Fibroblast of the aortic adventitia (primary cell): ENCODE measurements around the gene MICALL2. TPM values are rescaled to one million over a fixed set of nuclear protein-coding genes. Genes with fewer than 3 reads are reported as not detected.

Experiments
- DNase-seq: peaks from one replicate; pipeline ENCODE4 v3.0.0-alpha.2; 2010; ENCODE audit warnings: low read depth
- H3K4me3 ChIP-seq: 2 replicates; pipeline ENCODE4 v1.5.1; 2011; ENCODE audit warnings: low read depth, mild to moderate bottlenecking, control low read depth, low read length, moderate library complexity
- total RNA-seq: library from RNA; depleted of rRNA; stranded (reverse); fragments of >200 nt; gene quantifications from 2 replicates; pipeline ENCODE4 v1.2.3, GENCODE V29; 2012; ENCODE audit warnings: low replicate concordance
- TF ChIP-seq, protein P1 (sequence below): IDR thresholded peaks from 2 replicates; pipeline ENCODE4 v1.5.1; 2011; ENCODE audit warnings: mild to moderate bottlenecking, low read length, control low read depth, inconsistent platforms; ENCODE audit not compliant: insufficient read depth

The MICALL2 gene
- total RNA-seq, 1 donor = 21.5 TPM

DNA sequence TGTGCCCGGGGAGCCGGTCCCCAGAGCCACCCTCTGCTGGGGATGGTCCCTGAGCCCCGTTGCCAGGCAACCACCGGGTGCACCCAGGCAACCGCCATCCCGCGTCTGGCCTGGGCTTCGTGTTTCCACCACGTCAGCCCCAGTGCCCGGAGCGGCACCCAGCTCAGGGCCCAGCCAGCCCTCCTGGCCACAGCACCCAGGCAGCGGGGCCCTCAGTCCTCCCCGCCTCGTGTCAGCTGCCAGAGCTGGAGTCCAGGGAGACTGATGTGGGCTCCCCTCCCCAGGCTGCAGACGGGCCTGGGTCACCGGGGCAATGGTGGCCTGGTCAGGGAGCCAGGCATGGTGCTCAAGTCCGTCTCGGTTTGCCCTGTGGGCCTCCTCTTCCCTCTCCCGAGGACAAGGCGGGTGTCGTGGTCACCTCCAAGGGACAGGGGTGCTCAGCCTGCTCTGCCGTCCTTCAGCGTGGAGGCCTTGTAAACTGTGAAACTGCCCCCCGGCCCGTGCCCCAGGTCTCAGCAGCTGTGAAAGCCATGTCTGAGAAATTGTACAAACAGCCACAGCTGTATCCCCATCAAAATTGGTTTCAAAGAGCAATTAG lies 72.5 kb downstream of the MICALL2 start:
- TF ChIP-seq, protein P1, sequence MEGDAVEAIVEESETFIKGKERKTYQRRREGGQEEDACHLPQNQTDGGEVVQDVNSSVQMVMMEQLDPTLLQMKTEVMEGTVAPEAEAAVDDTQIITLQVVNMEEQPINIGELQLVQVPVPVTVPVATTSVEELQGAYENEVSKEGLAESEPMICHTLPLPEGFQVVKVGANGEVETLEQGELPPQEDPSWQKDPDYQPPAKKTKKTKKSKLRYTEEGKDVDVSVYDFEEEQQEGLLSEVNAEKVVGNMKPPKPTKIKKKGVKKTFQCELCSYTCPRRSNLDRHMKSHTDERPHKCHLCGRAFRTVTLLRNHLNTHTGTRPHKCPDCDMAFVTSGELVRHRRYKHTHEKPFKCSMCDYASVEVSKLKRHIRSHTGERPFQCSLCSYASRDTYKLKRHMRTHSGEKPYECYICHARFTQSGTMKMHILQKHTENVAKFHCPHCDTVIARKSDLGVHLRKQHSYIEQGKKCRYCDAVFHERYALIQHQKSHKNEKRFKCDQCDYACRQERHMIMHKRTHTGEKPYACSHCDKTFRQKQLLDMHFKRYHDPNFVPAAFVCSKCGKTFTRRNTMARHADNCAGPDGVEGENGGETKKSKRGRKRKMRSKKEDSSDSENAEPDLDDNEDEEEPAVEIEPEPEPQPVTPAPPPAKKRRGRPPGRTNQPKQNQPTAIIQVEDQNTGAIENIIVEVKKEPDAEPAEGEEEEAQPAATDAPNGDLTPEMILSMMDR = no peak
- H3K4me3 ChIP-seq = no peak overlapping the region
- DNase-seq = no peak

DNA sequence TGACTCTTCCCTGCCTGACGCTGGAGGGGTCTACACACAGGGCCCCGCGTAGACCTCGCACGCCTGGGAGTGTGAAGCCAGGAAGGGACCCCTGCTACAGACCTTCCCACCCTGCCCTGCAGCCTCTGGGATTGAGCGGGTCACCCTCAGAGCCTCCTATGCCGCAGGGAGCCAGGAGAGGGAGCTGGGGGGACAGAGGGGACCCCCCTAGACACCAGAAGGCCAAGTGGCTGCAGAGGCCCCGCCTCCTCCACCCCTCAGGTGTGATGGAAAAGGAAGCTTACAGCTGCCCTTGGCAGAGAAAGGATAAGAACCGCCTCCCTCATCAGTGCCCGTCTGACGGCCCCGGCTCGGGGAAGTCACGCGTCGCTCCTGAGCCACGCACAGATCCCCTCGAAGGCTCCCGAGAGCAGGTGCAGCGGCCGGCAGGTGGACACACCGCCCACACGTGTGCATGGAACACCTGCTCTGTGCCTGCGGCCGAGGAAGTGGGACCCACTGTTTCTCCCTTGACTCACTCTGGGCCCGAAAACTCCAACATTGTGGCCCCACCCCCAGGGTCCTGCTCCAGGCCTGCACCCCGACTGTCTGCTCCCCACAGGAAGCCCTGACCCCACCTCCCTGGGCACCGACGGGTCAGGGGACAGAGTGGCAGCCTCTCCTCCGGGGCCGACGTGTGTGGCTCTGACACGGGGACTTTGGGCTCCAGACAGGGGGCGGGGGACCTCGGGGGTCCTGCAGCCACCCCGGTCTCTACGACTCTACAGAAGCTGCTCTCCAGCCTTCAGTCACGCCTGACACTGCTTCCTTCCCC lies 73.3 kb downstream of the MICALL2 start:
- no peak for DNase-seq
- H3K4me3 ChIP-seq = no peak overlapping the region
- TF ChIP-seq, protein P1 = no peak

DNA sequence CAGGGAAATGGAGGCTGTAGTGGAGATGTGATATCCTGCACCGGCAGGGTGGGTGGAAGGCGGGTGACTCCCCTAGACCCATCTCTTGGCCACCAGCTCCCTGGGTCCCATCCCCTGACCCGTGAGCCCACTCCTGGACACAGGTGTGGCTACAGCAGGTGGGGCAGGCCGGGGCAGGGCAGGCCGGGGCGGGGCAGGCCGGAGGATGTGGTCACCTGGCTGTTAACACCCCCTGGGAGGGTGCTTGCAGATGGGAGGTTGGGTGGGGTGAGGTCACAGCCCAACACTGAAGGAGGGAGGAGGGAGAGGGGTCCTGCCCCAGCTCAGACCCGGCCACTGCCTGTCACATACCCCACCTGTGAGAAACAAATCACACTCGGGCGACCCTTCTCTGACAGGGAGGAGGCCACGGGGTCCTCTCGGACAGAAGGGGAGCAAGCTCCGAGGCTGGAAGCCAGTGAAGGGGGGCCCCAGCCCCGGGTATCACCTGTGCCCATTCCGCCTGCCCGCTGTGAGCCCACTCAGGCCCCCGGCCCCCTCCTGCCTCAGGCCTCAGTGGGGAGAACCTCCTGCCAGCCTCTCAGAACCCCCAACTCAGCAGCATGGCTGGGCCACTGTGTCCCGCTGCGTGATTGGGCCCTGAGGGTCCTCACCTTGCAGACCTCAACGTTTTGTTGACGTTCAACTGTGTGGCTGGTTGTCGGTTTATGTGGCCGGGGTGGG lies 74.0 kb downstream of the MICALL2 start:
- DNase-seq = no peak
- no peak overlapping the region for H3K4me3 ChIP-seq
- TF ChIP-seq, protein P1 = no peak

Other genes with a start within 250 kb of the MICALL2 start
- not detected in 2 replicates for gene UNCX, start 226.6 kb downstream of the MICALL2 start, total RNA-seq
- 44.2 and 53.1 TPM in 2 replicates for gene INTS1, start 44.9 kb upstream of the MICALL2 start, total RNA-seq
- gene MAFK, start 71.2 kb upstream of the MICALL2 start, total RNA-seq = 5.3 and 12.7 TPM in 2 replicates
- gene TMEM184A, start 96.7 kb upstream of the MICALL2 start, total RNA-seq = not detected in 2 replicates
- 6.6 and 20.5 TPM in 2 replicates for gene PSMG3, start 110.6 kb upstream of the MICALL2 start, total RNA-seq
- 1.6 and 3.8 TPM in 2 replicates for gene ELFN1, start 210.8 kb upstream of the MICALL2 start, total RNA-seq